GM12878 (cell line): ENCODE results near the gene SP100. TPM values are rescaled to one million over a fixed set of nuclear protein-coding genes. Genes with fewer than 3 reads are reported as not detected.
A peak's percentile ranks its signal among the peaks of the same experiment; 100 is the strongest.

Source experiments
- ATF2 ChIP-seq: IDR thresholded peaks from 2 replicates; pipeline ENCODE4 v1.6.1; 2012; ENCODE audit warnings: low read length, inconsistent platforms
- FOXM1 ChIP-seq: IDR thresholded peaks from 2 replicates; pipeline ENCODE4 v1.6.1; 2012; ENCODE audit warnings: low read depth, mild to moderate bottlenecking, inconsistent platforms, low read length, moderate library complexity
- IRF4 ChIP-seq: IDR thresholded peaks from 2 replicates; pipeline ENCODE4 v1.6.1; 2011; ENCODE audit warnings: low read depth, low read length
- JUNB ChIP-seq: IDR thresholded peaks from 2 replicates; pipeline ENCODE4 v1.6.1; 2016; ENCODE audit warnings: antibody characterized with exemption, mild to moderate bottlenecking
- MLLT1 ChIP-seq: fragments of 450-650 bp; IDR thresholded peaks from 2 replicates; pipeline ENCODE4 v1.6.1; 2016; ENCODE audit warnings: mild to moderate bottlenecking
- MTA3 ChIP-seq: IDR thresholded peaks from 2 replicates; pipeline ENCODE4 v1.6.1; 2012; ENCODE audit warnings: low read length, inconsistent platforms, borderline replicate concordance
- POLR2AphosphoS5 ChIP-seq: IDR thresholded peaks from 2 replicates; pipeline ENCODE4 v1.6.1; 2011; ENCODE audit warnings: mild to moderate bottlenecking, low read length, inconsistent platforms
- ZBTB11 ChIP-seq: fragments of 450-650 bp; formaldehyde crosslinking; IDR thresholded peaks from 2 replicates; pipeline ENCODE4 v1.5.0; 2022; ENCODE audit warnings: mild to moderate bottlenecking, missing genetic modification characterization
- ZNF687 ChIP-seq: fragments of 450-650 bp; IDR thresholded peaks from 2 replicates; pipeline ENCODE4 v1.6.1; 2017; ENCODE audit warnings: mild to moderate bottlenecking, moderate library complexity
- polyA plus RNA-seq, 11 experiments: library from polyadenylated mRNA; depleted of rRNA in 4 of 11; unstranded in 6 of 11; stranded (reverse) in 5 of 11; fragments of >200 nt; fragmentation: Nextera tagmentation in 4 of 11; fragmentation: Illumina TruSeq in 1 of 11; extraction: Ambion mirVana in 4 of 11; extraction: Trizol in 1 of 11; gene quantifications; 1 replicate in 1 of 11; 2 replicates in 10 of 11; pipeline versions ENCODE4 v1.2.1 to v1.2.3, GENCODE V29; 2011 to 2016; ENCODE audit warnings: inconsistent platforms in 2 of 11, missing spikeins in 2 of 11, low read depth in 1 of 11
- total RNA-seq, 4 experiments: library from RNA; depleted of rRNA in 3 of 4; stranded (reverse); fragments of >200 nt in 3 of 4; fragmentation: Illumina TruSeq in 1 of 4; extraction: Trizol in 1 of 4; gene quantifications; 2 replicates each; pipeline versions ENCODE4 v1.2.1 to v1.2.3, GENCODE V29; 2013 to 2021
- TF ChIP-seq, protein P1 (sequence below): fragments of 450-650 bp; conservative IDR thresholded peaks from 2 replicates; pipeline ENCODE4 v1.6.1; 2017; ENCODE audit warnings: mild to moderate bottlenecking, moderate library complexity

SP100 gene
- total and polyA plus RNA-seq, 10 of the 15 experiments (the other 5 are each of a cell fraction or from before 2014, with no cell fraction given) = 109 to 239 (median 180) TPM

GRCh38 chr2:230471074-230471473 is 55.1 kb downstream of the SP100 start (continued):
- TF ChIP-seq ZBTB11 (no peak), ZNF687 (no peak), FOXM1 (peak; percentile 27; the same call in 1 of the 2 replicates), MLLT1 (no peak), POLR2AphosphoS5 (0 out of 2 replicates have a peak, but pooled peaks have one; percentile 45), MTA3 (0 out of 2 replicates have a peak, but pooled peaks have one; percentile 59), JUNB (peak; percentile 28; the same call in 1 of the 2 replicates), ATF2 (peak; percentile 62), IRF4 (peak; percentile 59; the same call in 1 of the 2 replicates)
- TF ChIP-seq, protein P1, sequence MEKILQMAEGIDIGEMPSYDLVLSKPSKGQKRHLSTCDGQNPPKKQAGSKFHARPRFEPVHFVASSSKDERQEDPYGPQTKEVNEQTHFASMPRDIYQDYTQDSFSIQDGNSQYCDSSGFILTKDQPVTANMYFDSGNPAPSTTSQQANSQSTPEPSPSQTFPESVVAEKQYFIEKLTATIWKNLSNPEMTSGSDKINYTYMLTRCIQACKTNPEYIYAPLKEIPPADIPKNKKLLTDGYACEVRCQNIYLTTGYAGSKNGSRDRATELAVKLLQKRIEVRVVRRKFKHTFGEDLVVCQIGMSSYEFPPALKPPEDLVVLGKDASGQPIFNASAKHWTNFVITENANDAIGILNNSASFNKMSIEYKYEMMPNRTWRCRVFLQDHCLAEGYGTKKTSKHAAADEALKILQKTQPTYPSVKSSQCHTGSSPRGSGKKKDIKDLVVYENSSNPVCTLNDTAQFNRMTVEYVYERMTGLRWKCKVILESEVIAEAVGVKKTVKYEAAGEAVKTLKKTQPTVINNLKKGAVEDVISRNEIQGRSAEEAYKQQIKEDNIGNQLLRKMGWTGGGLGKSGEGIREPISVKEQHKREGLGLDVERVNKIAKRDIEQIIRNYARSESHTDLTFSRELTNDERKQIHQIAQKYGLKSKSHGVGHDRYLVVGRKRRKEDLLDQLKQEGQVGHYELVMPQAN = no peak
- TF ChIP-seq, all 136 proteins: peak for 16
